ENCODE measurements around the gene PROM1. TPM values are rescaled to one million over a fixed set of nuclear protein-coding genes. Genes with fewer than 3 reads are reported as not detected.

The PROM1 gene
- total and polyA plus RNA-seq, 11 donors = 1.5 to 30.5 (median 6.0) TPM

GRCh38 chr4:16055873-16056272 is 27.9 kb downstream of the PROM1 start:
- H3K27ac ChIP-seq = no peak overlapping the region
- no peak for TF ChIP-seq POLR2A (IDR thresholded peaks at IDR 0.05)
- WGBS, 4 donors = 26 to 49% (median 39%) methylated on average over 7 of the region's 7 CpGs

GRCh38 chr4:16055471-16055870 is 28.4 kb downstream of the PROM1 start:
- WGBS, 4 donors = 52 to 63% (median 60%) methylated on average over 7 of the region's 7 CpGs
- TF ChIP-seq CTCF (IDR thresholded peaks at IDR 0.05) = no peak
- H3K27me3 ChIP-seq = no peaks in the 10 kb centered on the region
- DNase-seq (no peak), ATAC-seq (no peak)
- no peaks in the 10 kb centered on the region for H3K36me3 ChIP-seq
- intact Hi-C loops (cut with DNase I) = loop anchor here in 1 of 10 donors (10.0 kb wide), 1 partner anchor 109 kb away; no protein-coding TSS in a partner anchor
- no peaks in the 10 kb centered on the region for H3K9me3 ChIP-seq
- H3K27ac ChIP-seq = no peak overlapping the region
- no peak overlapping the region for H3K4me3 ChIP-seq
- peaks cover 0 to 25% (median 17%) of the 10 kb centered on the region in 12 donors for H3K4me1 ChIP-seq

More at GRCh38 chr4:16055873-16056272, 27.9 kb downstream of the PROM1 start:
- Histone ChIP-seq H3K36me3 (no peaks in the 10 kb centered on the region), H3K27me3 (no peaks in the 10 kb centered on the region), H3K9me3 (no peaks in the 10 kb centered on the region), H3K4me3 (no peak overlapping the region), H3K4me1 (peaks cover 0 to 25% (median 17%) of the 10 kb centered on the region in 12 donors)
- DNase-seq (no peak), ATAC-seq (peak in 2 of 4 donors; percentile 18 to 28)
- intact Hi-C loops (cut with DNase I) = loop anchor here in 1 of 10 donors (10.0 kb wide), 1 partner anchor 109 kb away; no protein-coding TSS in a partner anchor

GRCh38 chr4:16052939-16053338 is 30.9 kb downstream of the PROM1 start:
- Histone ChIP-seq H3K27me3 (no peaks in the 10 kb centered on the region), H3K27ac (no peak overlapping the region), H3K9me3 (no peaks in the 10 kb centered on the region), H3K4me3 (no peak overlapping the region), H3K36me3 (no peaks in the 10 kb centered on the region), H3K4me1 (peaks cover 0 to 31% (median 21%) of the 10 kb centered on the region in 12 donors)
- TF ChIP-seq POLR2A (IDR thresholded peaks at IDR 0.05) (no peak), CTCF (IDR thresholded peaks at IDR 0.05) (no peak)
- ATAC-seq (no peak), DNase-seq (no peak)
- intact Hi-C loops (cut with DNase I) = loop anchor here in 1 of 10 donors (10.0 kb wide), 1 partner anchor 112 kb away; no protein-coding TSS in a partner anchor
- WGBS, 4 donors = 87 to 96% (median 91%) methylated on average over 2 of the region's 2 CpGs

GRCh38 chr4:16051980-16052379 is 31.8 kb downstream of the PROM1 start:
- Histone ChIP-seq H3K27ac (no peak overlapping the region), H3K9me3 (no peaks in the 10 kb centered on the region), H3K4me1 (peaks cover 0 to 23% (median 15%) of the 10 kb centered on the region in 12 donors), H3K27me3 (no peaks in the 10 kb centered on the region), H3K4me3 (no peak overlapping the region), H3K36me3 (no peaks in the 10 kb centered on the region)
- no peak for TF ChIP-seq CTCF (IDR thresholded peaks at IDR 0.05)
- TF ChIP-seq POLR2A (IDR thresholded peaks at IDR 0.05) = no peak
- ATAC-seq = no peak
- intact Hi-C loops (cut with DNase I) = loop anchor here in 1 of 10 donors (10.0 kb wide), 1 partner anchor 113 kb away; no protein-coding TSS in a partner anchor
- DNase-seq = no peak
- 80 to 95% (median 88%) methylated on average over 5 of the region's 5 CpGs for WGBS, 4 donors

GRCh38 chr4:16051132-16051531 is 32.7 kb downstream of the PROM1 start:
- H3K36me3 ChIP-seq = no peaks in the 10 kb centered on the region
- no peak for TF ChIP-seq POLR2A (IDR thresholded peaks at IDR 0.05)
- TF ChIP-seq CTCF (IDR thresholded peaks at IDR 0.05) = no peak
- intact Hi-C loops (cut with DNase I) = loop anchor here in 1 of 10 donors (10.0 kb wide), 1 partner anchor 114 kb away; no protein-coding TSS in a partner anchor
- no peak overlapping the region for H3K4me3 ChIP-seq
- H3K4me1 ChIP-seq = peaks cover 0 to 15% (median 7%) of the 10 kb centered on the region in 12 donors
- ATAC-seq (no peak), DNase-seq (no peak)
- WGBS, 4 donors = 82 to 96% (median 92%) methylated on average over 2 of the region's 2 CpGs
- H3K9me3 ChIP-seq = no peaks in the 10 kb centered on the region
- no peak overlapping the region for H3K27ac ChIP-seq
- no peaks in the 10 kb centered on the region for H3K27me3 ChIP-seq

All from heart left ventricle (tissue), 16 donors.